H1 (cell line): ENCODE data around the gene CDCA3.

Source experiments
- CTCF ChIP-seq, 3 experiments: IDR thresholded peaks; 1 replicate in 2 of 3; 2 replicates in 1 of 3; pipeline versions ENCODE4 v1.5.1 to v1.6.1; 2011; ENCODE audit warnings: low read length in 3 of 3, mild to moderate bottlenecking in 3 of 3, inconsistent platforms in 2 of 3, low read depth in 1 of 3, moderate library complexity in 1 of 3; ENCODE audit not compliant: insufficient read depth in 1 of 3; ENCODE audit errors: control extremely low read depth in 1 of 3
- RXRA ChIP-seq: IDR thresholded peaks from 2 replicates; pipeline ENCODE4 v1.6.1; 2011; ENCODE audit warnings: low read depth, mild to moderate bottlenecking, low read length, moderate library complexity; ENCODE audit not compliant: insufficient read depth
- ZNF274 ChIP-seq: IDR thresholded peaks from 2 replicates; pipeline ENCODE4 v1.7.0; 2012; ENCODE audit warnings: low read length, borderline replicate concordance; ENCODE audit errors: extremely low read depth

GRCh38 chr12:6817098-6817497 lies 34.0 kb downstream of the CDCA3 start:
- no peak for TF ChIP-seq CTCF (IDR thresholded peaks at IDR 0.05; ENCODE audit: control extremely low read depth in 1 of 3, insufficient read depth in 1 of 3, low read depth in 1 of 3, low read length in 3 of 3)
- no peak for TF ChIP-seq RXRA
- TF ChIP-seq ZNF274: no peak
